LNCaP clone FGC (cell line): ENCODE measurements around the gene FRYL.

Experiments
- DNase-seq: peaks from one replicate; pipeline ENCODE4 v3.0.0-alpha.2; 2011; ENCODE audit warnings: low read depth
- H3K4me3 ChIP-seq: 2 replicates; pipeline ENCODE4 v1.5.1; 2011; ENCODE audit warnings: mild to moderate bottlenecking, low read depth, low read length, control low read depth
- TF ChIP-seq, protein P1 (sequence below): IDR thresholded peaks from 2 replicates; pipeline ENCODE4 v1.5.1; 2012; ENCODE audit warnings: mild to moderate bottlenecking; ENCODE audit not compliant: control insufficient read depth, insufficient read depth; ENCODE audit errors: extremely low read depth

The FRYL gene

DNA sequence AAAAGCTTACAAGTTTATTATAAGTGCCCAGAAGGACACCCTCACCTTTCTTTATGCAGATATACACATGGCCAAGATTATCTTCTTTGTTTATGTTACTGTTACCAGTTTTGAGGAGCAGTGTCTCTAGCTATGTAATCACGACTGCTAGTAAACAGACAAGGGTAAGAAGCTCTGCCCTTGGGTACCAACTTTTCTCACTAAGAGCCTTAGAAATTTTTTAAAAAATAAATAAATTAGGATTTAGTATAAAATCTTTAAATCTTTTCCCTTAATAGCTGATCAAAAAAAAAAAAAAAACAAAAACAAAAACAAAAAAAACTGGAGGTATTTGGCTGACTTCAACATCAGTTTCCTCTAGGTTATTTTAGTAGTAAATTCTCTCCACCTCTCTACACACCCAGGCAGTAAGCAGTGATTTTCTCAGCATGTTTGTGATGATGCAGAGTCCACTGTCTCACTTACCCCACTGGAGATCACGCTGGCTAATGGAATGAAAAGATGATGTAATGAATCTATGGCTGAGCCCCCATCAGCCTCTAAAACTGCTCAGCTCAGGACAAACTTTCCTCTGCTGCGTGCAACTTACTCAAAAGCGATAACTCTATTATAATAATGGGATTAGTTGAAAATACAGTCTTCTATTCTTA, 125.9 kb downstream of the FRYL start:
- H3K4me3 ChIP-seq = no peak overlapping the region
- TF ChIP-seq, protein P1, sequence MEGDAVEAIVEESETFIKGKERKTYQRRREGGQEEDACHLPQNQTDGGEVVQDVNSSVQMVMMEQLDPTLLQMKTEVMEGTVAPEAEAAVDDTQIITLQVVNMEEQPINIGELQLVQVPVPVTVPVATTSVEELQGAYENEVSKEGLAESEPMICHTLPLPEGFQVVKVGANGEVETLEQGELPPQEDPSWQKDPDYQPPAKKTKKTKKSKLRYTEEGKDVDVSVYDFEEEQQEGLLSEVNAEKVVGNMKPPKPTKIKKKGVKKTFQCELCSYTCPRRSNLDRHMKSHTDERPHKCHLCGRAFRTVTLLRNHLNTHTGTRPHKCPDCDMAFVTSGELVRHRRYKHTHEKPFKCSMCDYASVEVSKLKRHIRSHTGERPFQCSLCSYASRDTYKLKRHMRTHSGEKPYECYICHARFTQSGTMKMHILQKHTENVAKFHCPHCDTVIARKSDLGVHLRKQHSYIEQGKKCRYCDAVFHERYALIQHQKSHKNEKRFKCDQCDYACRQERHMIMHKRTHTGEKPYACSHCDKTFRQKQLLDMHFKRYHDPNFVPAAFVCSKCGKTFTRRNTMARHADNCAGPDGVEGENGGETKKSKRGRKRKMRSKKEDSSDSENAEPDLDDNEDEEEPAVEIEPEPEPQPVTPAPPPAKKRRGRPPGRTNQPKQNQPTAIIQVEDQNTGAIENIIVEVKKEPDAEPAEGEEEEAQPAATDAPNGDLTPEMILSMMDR = no peak
- no peak for DNase-seq

DNA sequence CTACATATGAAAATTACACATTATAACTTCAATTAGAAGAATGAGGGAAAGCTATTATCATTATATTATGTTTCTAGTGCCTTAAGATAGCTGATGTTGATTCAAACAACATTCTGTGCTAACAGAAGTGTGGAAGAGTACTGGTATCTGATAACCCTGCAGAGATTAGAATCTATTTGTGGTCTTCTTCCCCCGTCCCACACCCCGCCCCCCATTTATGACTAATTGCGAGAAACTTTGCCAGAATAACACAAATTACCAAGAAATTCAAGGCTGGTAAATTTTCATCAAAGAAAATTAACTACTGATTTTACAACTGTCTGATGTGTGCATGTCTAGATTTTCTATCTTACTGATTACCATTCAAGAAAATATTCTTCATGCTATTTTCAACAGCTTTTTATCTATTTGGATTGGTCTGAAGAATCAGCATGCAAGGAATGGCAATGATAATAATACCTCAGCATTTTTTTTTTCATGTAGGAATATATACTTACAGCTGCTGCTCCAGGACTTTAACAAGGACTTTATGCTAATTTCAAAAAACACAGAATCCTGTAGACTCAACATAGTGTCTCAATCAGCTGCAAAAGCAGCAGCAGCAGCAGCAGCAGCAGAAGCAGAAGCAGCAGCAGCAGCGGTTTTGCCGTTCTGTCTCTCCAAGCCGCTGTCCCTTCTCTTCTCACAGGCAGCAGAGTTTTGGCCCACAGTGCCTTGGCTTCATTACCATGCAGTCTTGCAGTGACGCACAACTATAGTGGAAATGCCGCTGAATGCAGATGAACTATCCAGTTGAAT, 126.7 kb downstream of the FRYL start:
- H3K4me3 ChIP-seq = no peak overlapping the region
- TF ChIP-seq, protein P1 = no peak
- DNase-seq = no peak

DNA sequence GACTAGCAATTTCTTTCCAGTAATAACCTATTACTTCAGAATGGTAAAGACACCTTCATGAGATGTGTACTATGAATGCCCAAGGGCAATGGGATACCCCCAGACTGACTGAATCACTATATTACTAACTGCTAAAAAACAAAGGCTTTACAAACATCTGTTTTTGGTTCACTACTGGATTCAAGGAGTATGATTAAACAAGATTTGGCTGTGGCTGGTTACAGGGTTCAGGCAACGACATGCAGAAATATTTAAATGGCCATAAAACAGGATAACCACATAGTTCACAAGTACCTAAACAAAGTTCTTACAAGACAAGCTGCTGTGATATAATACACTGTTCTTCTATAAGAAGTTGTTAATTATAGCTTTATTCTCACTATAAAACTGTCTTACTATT, 128.2 kb downstream of the FRYL start:
- no peak overlapping the region for H3K4me3 ChIP-seq
- TF ChIP-seq, protein P1 = no peak

DNA sequence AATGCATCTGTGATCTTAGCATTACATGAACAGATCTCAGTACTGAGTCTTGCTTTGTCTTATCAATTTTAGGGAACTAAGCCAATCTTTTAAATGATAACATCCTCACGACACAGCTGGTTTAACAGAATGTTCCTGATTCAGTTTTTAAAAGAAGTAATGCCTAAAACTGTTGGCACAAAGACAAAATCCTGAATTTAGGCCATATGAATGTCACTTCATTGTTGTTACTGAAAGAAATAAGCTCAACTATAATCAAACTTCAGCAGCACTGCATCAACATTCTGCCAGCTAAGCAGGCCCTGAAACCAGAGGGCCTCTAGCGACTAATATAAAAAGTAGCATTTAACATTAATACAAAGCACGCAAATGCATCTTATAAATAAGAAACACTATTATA, 130.6 kb downstream of the FRYL start:
- H3K4me3 ChIP-seq = no peak overlapping the region
- DNase-seq = no peak
- TF ChIP-seq, protein P1 = no peak

More for the DNA sequence above, 128.2 kb downstream of the FRYL start:
- no peak for DNase-seq

- no peak overlapping the region for H3K4me3 ChIP-seq
- TF ChIP-seq, protein P1 = no peak
- no peak for DNase-seq
These were observed 134.8 kb downstream of the FRYL start for GRCh38 chr4:48645225-48645794.

GRCh38 chr4:48642421-48643374, 137.4 kb downstream of the FRYL start:
- DNase-seq = no peak
- TF ChIP-seq, protein P1 = no peak
- peak overlapping the region; percentile 14; the same call in 1 of the 2 replicates for H3K4me3 ChIP-seq
